Brain microvascular endothelial cell (primary cell): ENCODE results near the gene APBA2.
A peak's percentile ranks its signal among the peaks of the same experiment; 100 is the strongest.

Source experiments
- DNase-seq: peaks from one replicate; pipeline ENCODE4 v3.0.0-alpha.2; 2020
- H3K27ac ChIP-seq: fragments of 250-450 bp; sonication (Bioruptor Pico); 2 replicates; pipeline ENCODE4 v1.5.1; 2020; ENCODE audit warnings: mild to moderate bottlenecking, moderate library complexity
- H3K27me3 ChIP-seq: fragments of 250-450 bp; sonication (Bioruptor Pico); replicated peaks from 2 replicates; pipeline ENCODE4 v1.5.1; 2020; ENCODE audit warnings: mild to moderate bottlenecking
- H3K36me3 ChIP-seq: fragments of 250-450 bp; sonication (Bioruptor Pico); replicated peaks from 2 replicates; pipeline ENCODE4 v1.5.1; 2020; ENCODE audit warnings: mild to moderate bottlenecking
- H3K4me3 ChIP-seq: 2 replicates; pipeline ENCODE4 v1.5.1; 2011; ENCODE audit warnings: low read depth, mild to moderate bottlenecking, control low read depth, low read length, moderate library complexity
- in situ Hi-C: cut with HindIII; loops from 2 replicates; pipeline ENCODE4 v1.10.0; 2017; ENCODE audit warnings: low sequenced_read_pairs, low pct_ligation_motif_present
- TF ChIP-seq, protein P1 (sequence below): IDR thresholded peaks from 2 replicates; pipeline ENCODE4 v1.5.1; 2011; ENCODE audit warnings: low read depth, mild to moderate bottlenecking, moderate library complexity, low read length, control low read depth, inconsistent platforms; ENCODE audit errors: missing control alignments

The APBA2 gene

DNA sequence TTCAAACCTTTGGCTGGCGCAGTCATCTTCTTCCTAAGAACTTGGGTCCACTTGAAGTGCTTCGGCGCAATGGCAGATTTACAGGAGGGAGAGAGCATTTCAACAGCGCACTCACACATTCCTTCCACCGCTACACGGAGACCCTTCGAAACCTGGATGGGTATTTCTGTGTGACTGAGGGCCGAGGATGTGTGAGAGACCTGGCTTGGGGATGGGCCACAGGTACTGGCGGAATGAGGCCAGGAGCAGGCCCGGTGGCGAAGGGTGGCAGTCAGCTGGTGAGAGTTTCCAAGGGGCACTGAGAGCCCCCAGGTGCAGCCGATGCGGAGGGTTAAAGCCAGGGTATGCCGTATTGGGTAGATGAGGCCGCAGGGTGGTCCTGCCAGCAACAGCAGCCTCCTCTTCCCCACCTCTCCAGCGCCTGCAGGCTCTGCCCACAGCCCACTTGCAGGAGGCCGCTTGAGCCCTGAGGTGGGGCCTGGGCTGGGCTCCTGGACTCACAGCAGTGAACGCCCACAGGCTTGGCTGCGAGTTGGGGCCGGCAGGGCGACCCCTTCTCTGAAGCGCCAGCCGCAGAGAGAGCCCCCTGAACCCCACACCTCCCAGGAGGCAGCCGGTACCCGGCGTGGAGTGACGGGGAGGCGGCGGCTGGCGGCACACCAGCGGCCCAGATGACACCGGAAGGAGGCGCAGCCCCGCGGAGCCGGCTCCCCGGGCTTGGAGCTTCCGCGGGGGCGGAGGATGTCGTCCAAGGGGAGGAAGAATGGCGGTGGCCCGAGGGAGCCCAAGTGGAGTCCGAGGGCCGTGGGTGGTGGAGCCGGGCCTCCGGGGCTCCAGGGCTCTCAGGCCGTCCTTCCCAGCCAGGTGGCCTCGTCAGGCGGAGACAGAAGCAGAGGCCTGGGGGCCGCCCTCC, 217.4 kb downstream of the APBA2 start:
- peak overlapping the region; percentile 59 for H3K4me3 ChIP-seq

DNA sequence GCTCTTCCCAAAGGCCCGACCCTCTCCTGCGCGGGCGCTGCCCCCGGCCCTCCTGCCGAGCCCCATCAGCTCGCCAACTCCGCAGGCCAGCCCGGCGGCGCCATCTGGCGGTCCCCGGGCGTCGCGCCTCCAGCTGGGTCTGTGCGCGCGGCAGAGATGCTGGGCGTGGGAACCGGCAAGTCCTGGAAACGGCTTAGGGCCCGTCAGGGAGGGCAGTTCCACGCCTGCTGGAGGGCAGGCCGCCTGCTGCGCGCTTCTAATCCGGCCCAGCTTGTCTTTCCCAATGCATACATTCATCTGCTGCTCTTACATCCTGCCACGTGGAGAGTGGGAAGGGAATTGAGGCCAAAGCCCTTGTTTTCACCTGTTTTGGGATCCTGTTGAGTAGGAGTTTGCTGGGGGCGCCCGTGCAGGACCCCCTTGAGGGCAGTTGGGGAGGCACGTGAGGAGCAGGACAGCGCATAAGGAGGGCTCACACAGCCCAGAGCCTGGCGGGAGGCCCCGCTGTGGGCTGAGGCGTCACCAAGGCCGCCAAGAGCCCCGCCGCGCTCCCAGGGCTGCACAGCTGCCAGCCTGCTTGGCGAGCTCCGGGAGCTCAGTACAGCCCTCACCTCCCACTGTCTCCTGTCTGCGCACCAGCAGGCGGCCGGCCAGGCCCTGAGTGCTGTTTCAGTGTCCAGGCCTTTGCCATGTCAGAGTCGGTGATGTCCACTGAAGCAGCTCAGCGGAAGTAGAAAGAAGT, 218.2 kb downstream of the APBA2 start:
- Histone ChIP-seq H3K36me3 (no peaks in the 10 kb centered on the region), H3K4me3 (peak overlapping the region; percentile 59), H3K27me3 (no peaks in the 10 kb centered on the region), H3K27ac (peak overlapping the region; percentile 65)
- in situ Hi-C loops: no loop called here
- peak; percentile 79 for DNase-seq
- TF ChIP-seq, protein P1, sequence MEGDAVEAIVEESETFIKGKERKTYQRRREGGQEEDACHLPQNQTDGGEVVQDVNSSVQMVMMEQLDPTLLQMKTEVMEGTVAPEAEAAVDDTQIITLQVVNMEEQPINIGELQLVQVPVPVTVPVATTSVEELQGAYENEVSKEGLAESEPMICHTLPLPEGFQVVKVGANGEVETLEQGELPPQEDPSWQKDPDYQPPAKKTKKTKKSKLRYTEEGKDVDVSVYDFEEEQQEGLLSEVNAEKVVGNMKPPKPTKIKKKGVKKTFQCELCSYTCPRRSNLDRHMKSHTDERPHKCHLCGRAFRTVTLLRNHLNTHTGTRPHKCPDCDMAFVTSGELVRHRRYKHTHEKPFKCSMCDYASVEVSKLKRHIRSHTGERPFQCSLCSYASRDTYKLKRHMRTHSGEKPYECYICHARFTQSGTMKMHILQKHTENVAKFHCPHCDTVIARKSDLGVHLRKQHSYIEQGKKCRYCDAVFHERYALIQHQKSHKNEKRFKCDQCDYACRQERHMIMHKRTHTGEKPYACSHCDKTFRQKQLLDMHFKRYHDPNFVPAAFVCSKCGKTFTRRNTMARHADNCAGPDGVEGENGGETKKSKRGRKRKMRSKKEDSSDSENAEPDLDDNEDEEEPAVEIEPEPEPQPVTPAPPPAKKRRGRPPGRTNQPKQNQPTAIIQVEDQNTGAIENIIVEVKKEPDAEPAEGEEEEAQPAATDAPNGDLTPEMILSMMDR: peak; percentile 75

More for the DNA sequence above, 217.4 kb downstream of the APBA2 start:
- no peaks in the 10 kb centered on the region for H3K36me3 ChIP-seq
- H3K27me3 ChIP-seq: no peaks in the 10 kb centered on the region
- TF ChIP-seq, protein P1: peak; percentile 5
- in situ Hi-C loops: no loop called here
- H3K27ac ChIP-seq: peak overlapping the region; percentile 65
- no peak for DNase-seq

DNA sequence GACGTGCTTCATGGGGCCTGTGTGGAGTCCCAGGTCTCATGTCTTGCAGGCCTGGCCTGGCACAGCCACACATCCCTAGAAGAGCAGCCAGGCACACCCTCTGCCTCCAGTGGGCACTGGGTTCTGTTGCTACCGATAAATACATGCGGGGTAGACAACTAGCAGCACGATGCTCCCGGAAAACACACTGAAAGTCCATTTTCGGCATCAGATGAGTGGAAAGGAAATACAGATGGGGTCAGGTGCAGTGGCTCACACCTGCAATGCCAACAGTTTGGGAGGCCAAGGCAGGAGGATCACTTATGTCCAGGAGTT, 218.7 kb downstream of the APBA2 start:
- H3K27ac ChIP-seq: peak overlapping the region; percentile 20
- DNase-seq: no peak
- H3K4me3 ChIP-seq: no peak overlapping the region
- TF ChIP-seq, protein P1: no peak
- H3K36me3 ChIP-seq: no peaks in the 10 kb centered on the region
- in situ Hi-C loops: no loop called here
- H3K27me3 ChIP-seq: no peaks in the 10 kb centered on the region

DNA sequence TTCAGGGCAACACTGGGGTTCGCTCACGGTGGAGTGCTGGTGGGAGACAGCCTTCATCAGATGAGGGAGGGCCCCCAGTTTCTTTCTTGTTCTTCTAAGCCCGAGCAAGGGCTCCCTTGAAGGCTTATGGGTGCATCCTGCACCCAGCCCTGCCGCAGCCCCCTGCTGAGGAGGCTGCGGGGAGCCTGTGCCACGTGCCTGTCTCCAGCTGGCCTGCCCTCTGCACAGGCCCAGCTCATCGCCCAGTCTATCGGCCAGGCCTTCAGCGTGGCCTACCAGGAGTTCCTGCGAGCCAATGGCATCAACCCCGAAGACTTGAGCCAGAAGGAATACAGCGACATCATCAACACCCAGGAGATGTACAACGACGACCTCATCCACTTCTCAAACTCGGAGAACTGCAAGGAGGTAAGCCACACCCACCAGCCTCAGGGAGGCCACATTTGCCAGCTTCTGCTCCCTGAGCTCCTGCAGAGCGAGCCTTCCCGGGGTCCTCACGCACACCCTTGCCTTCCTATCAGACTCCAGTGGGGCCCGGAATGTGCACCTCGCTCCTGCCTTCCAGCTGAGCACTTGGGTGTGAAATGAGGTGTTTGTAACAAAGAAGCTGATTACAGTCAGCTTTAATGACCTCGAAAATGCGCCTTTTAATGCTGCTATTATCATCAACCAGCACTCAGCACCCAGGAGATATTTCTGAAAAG, 219.5 kb downstream of the APBA2 start:
- Histone ChIP-seq H3K27me3 (no peaks in the 10 kb centered on the region), H3K36me3 (no peaks in the 10 kb centered on the region), H3K4me3 (no peak overlapping the region), H3K27ac (no peak overlapping the region)
- TF ChIP-seq, protein P1: no peak
- no peak for DNase-seq
- in situ Hi-C loops: no loop called here

DNA sequence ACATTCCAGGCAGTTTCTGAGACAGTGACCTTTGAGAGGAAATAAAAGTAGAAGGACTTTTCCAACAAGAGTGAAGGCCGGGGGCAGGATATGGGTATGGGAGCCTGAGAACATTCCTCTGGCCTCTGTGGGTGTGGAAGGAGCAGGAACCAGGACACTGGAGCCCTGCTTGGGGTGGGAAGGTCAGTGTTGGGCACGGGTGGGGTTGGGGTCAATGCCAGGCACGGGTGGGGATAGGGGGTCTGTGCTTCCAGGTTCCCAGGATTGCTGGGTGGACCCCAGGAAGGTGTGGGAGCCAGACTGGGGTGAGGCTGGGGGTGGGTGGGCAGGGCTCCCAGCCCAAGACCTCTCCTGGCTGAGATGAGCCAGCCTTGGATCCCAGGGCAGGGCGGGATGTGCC, 220.3 kb downstream of the APBA2 start:
- DNase-seq: no peak
- no peak overlapping the region for H3K4me3 ChIP-seq
- H3K27me3 ChIP-seq: no peaks in the 10 kb centered on the region
- in situ Hi-C loops: no loop called here
- TF ChIP-seq, protein P1: no peak
- no peaks in the 10 kb centered on the region for H3K36me3 ChIP-seq
- H3K27ac ChIP-seq: no peak overlapping the region
